Stimulated activated CD4-positive, alpha-beta T cell treated with anti-CD3 and anti-CD28 coated beads, Interleukin-12 subunit alpha, Interleukin-12 subunit beta, amount 100 ng/mL, for 24 hours (primary cell): Measurements from ENCODE around the gene MYBPC3.

Experiments
- DNase-seq, 2 experiments: peaks; one replicate each; pipeline ENCODE4 v3.0.0-alpha.2; 2020; ENCODE audit warnings: low read depth in 2 of 2

Gene MYBPC3

GRCh38 chr11:47357985-47358730 lies 5.7 kb upstream of the MYBPC3 start:
- DNase-seq, result no peak

GRCh38 chr11:47356998-47357329 lies 4.5 kb upstream of the MYBPC3 start:
- DNase-seq, result no peak

- no peak for DNase-seq
Observed at GRCh38 chr11:47356129-47356997, 3.9 kb upstream of the MYBPC3 start.

- DNase-seq, result peak in 1 of 2 experiments; percentile 43
Observed at GRCh38 chr11:47355283-47356128, 3.0 kb upstream of the MYBPC3 start.

GRCh38 chr11:47354913-47355282 lies 2.4 kb upstream of the MYBPC3 start:
- no peak for DNase-seq

- no peak for DNase-seq
Observed at GRCh38 chr11:47353978-47354774, 1.7 kb upstream of the MYBPC3 start.

GRCh38 chr11:47351156-47352126 lies 1.1 kb downstream of the MYBPC3 start:
- DNase-seq, result no peak

GRCh38 chr11:47350315-47350714 lies 2.2 kb downstream of the MYBPC3 start:
- no peak for DNase-seq

- no peak for DNase-seq
Observed at GRCh38 chr11:47349521-47350095, 2.9 kb downstream of the MYBPC3 start.

- DNase-seq, result no peak
Observed at GRCh38 chr11:47348859-47349258, 3.6 kb downstream of the MYBPC3 start.

- no peak for DNase-seq
Observed at GRCh38 chr11:47348131-47348802, 4.2 kb downstream of the MYBPC3 start.

GRCh38 chr11:47347137-47347536 lies 5.4 kb downstream of the MYBPC3 start:
- no peak for DNase-seq

- DNase-seq, result no peak
Observed at GRCh38 chr11:47345890-47346563, 6.5 kb downstream of the MYBPC3 start.

- DNase-seq, result no peak
Observed at GRCh38 chr11:47342854-47343253, 9.6 kb downstream of the MYBPC3 start.

GRCh38 chr11:47342036-47342803 lies 10.3 kb downstream of the MYBPC3 start:
- no peak for DNase-seq

- DNase-seq, result no peak
Observed at GRCh38 chr11:47340980-47341775, 11.3 kb downstream of the MYBPC3 start.

GRCh38 chr11:47340010-47340409 lies 12.5 kb downstream of the MYBPC3 start:
- no peak for DNase-seq
